HepG2 (cell line): ENCODE measurements around the gene SLC35A3.

ENCODE experiments used
- CHD2 ChIP-seq: IDR thresholded peaks from 2 replicates; pipeline ENCODE4 v1.6.1; 2011; ENCODE audit warnings: low read depth, low read length, improper control_type of control experiment
- EP300 ChIP-seq, 3 experiments: sonication (generic) in 1 of 3; formaldehyde crosslinking in 1 of 3; IDR thresholded peaks; 2 replicates each; pipeline versions ENCODE4 v1.5.1 to v1.6.1; 2011 to 2020; ENCODE audit warnings: low read depth in 2 of 3, low read length in 2 of 3, borderline replicate concordance in 1 of 3, improper control_type of control experiment in 1 of 3, mild to moderate bottlenecking in 1 of 3, missing genetic modification reagents in 1 of 3, moderate library complexity in 1 of 3
- HCFC1 ChIP-seq: fragments of 150-350 bp; IDR thresholded peaks from 2 replicates; pipeline ENCODE4 v1.6.1; 2014; ENCODE audit warnings: low read depth, low read length
- HDAC6 ChIP-seq: fragments of 200-600 bp; sonication (generic); IDR thresholded peaks from 2 replicates; pipeline ENCODE4 v1.7.0; 2017; ENCODE audit warnings: mild to moderate bottlenecking, antibody characterized with exemption, low read length, low read depth
- KLF9 ChIP-seq: IDR thresholded peaks from 2 replicates; pipeline ENCODE4 v1.6.1; 2016; ENCODE audit warnings: low read depth
- MAZ ChIP-seq, 2 experiments: sonication (generic) in 1 of 2; formaldehyde crosslinking in 1 of 2; IDR thresholded peaks; 2 replicates each; pipeline versions ENCODE4 v1.5.0 to v1.6.1; 2012 to 2020; ENCODE audit warnings: low read depth in 2 of 2, mild to moderate bottlenecking in 2 of 2, borderline replicate concordance in 1 of 2, improper control_type of control experiment in 1 of 2, low read length in 1 of 2, missing genetic modification reagents in 1 of 2, moderate library complexity in 1 of 2
- MBD4 ChIP-seq: IDR thresholded peaks from 2 replicates; pipeline ENCODE4 v1.6.1; 2012; ENCODE audit warnings: low read length, inconsistent platforms, borderline replicate concordance
- RAD21 ChIP-seq: fragments of 450-650 bp; formaldehyde crosslinking; IDR thresholded peaks from 2 replicates; pipeline ENCODE4 v1.5.0; 2020; ENCODE audit warnings: mild to moderate bottlenecking
- REPIN1 ChIP-seq: sonication (generic); formaldehyde crosslinking; IDR thresholded peaks from 2 replicates; pipeline ENCODE4 v1.8.0; 2022; ENCODE audit warnings: missing genetic modification reagents, low read depth, mild to moderate bottlenecking, borderline replicate concordance
- TAF1 ChIP-seq: sonication (generic); formaldehyde crosslinking; IDR thresholded peaks from 2 replicates; pipeline ENCODE4 v1.4.0; 2020; ENCODE audit warnings: missing genetic modification reagents
- ZBTB21 ChIP-seq: sonication (generic); formaldehyde crosslinking; IDR thresholded peaks from 2 replicates; pipeline ENCODE4 v1.4.0; 2020; ENCODE audit warnings: missing genetic modification reagents
- ZFX ChIP-seq: sonication (generic); formaldehyde crosslinking; IDR thresholded peaks from 2 replicates; pipeline ENCODE4 v1.4.0; 2020; ENCODE audit warnings: mild to moderate bottlenecking, low read depth, missing genetic modification reagents, moderate library complexity
- ZNF207 ChIP-seq: fragments of 450-650 bp; IDR thresholded peaks from 2 replicates; pipeline ENCODE4 v1.6.1; 2016; ENCODE audit warnings: antibody characterized with exemption, borderline replicate concordance
- TF ChIP-seq, protein P1 (sequence below): sonication (generic); formaldehyde crosslinking; IDR thresholded peaks from 2 replicates; pipeline ENCODE4 v1.4.0; 2020; ENCODE audit warnings: missing genetic modification reagents, mild to moderate bottlenecking, borderline replicate concordance

DNA sequence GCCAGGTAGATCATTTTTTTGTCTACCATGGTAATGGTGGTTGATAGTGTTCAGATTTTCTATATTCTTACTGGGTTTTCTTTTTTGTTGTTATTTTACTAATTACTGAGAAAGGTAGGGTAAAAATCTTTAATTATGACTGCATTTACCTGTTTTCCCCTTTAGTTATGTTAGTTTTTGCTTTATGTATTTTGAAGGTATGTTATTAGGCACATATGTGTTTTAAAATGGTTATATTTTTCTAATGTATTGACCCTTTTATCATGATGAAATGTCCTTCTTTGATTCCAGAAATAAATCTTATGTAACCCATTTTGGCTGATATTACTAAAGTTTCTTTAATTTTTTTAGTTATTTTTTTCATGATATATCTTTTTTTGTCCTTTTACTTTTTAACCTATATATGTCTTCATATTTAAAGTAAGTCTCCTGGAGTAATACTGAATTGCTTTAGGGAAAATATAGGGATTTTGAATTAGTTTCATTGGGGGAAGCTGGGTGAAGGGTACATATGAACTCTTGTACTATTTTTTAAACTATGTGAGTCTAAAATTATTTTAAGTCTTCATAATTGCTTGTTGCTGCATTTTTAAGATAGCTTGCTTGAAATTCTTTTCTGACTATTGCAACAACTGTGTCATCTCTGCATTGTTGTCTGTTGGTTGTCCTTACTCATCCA, 22.4 kb downstream of the SLC35A3 start:
- no peak for TF ChIP-seq MBD4
- no peak for TF ChIP-seq ZFX (CRISPR knock-in tag)
- no peak for TF ChIP-seq MAZ (IDR thresholded peaks at IDR 0.05; ENCODE audit: borderline replicate concordance, low read depth, low read length)
- no peak for TF ChIP-seq MAZ (CRISPR knock-in tag; IDR thresholded peaks at IDR 0.05; ENCODE audit: low read depth)
- TF ChIP-seq, protein P1, sequence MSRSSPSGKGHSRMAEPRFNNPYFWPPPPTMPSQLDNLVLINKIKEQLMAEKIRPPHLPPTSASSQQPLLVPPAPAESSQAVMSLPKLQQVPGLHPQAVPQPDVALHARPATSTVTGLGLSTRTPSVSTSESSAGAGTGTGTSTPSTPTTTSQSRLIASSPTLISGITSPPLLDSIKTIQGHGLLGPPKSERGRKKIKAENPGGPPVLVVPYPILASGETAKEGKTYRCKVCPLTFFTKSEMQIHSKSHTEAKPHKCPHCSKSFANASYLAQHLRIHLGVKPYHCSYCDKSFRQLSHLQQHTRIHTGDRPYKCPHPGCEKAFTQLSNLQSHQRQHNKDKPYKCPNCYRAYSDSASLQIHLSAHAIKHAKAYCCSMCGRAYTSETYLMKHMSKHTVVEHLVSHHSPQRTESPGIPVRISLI (CRISPR knock-in tag): no peak
- no peak for TF ChIP-seq TAF1 (CRISPR knock-in tag)
- TF ChIP-seq CHD2: no peak
- TF ChIP-seq EP300 (IDR thresholded peaks at IDR 0.05; ENCODE audit: low read depth in 2 of 2, low read length in 2 of 2): no peak
- TF ChIP-seq EP300 (CRISPR knock-in tag; IDR thresholded peaks at IDR 0.05; ENCODE audit: borderline replicate concordance): no peak
- TF ChIP-seq RAD21 (CRISPR knock-in tag): no peak
- TF ChIP-seq REPIN1 (CRISPR knock-in tag): no peak
- TF ChIP-seq HDAC6: no peak
- TF ChIP-seq HCFC1: no peak
- TF ChIP-seq KLF9 (CRISPR knock-in tag): no peak
- TF ChIP-seq ZBTB21 (CRISPR knock-in tag): no peak
- TF ChIP-seq ZNF207: no peak
